ENCODE measurements around the gene ASAP2. TPM values are rescaled to one million over a fixed set of nuclear protein-coding genes. Genes with fewer than 3 reads are reported as not detected.

Gene ASAP2
- total RNA-seq, 4 donors from 2014 or later: 22.0 to 54.6 (median 30.0) TPM

DNA sequence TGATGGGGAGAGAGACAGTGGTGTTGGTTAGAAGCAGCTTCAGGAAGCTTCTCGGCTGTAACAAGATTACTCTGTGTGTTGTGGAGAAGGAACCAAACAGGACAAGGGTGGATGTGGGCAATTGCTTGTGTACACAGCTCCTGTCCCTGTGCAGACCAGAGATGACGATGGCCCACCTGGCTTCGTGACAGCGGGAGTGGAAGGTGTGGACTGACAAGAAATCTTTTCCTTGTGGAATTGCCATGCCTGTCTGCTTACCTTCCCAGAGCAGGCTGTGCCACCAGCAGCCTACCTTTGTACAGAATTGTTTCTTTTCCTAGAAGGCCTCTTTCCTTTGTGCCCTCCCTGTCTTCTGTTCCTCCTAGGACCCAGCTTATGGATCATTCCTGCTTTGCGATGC lies 122.9 kb downstream of the ASAP2 start:
- H3K9me3 ChIP-seq: no peaks in the 10 kb centered on the region
- H3K4me1 ChIP-seq: no peaks in the 10 kb centered on the region
- H3K27ac ChIP-seq: no peak overlapping the region
- H3K4me3 ChIP-seq: no peak overlapping the region
- DNase-seq (ENCODE audit: low spot score in 2 of 2): no peak
- WGBS: 93% methylated on average over 5 of the region's 5 CpGs
- no peak for TF ChIP-seq EP300 (IDR thresholded peaks at IDR 0.05)
- no peak for TF ChIP-seq POLR2A (IDR thresholded peaks at IDR 0.05)
- TF ChIP-seq, protein P1, sequence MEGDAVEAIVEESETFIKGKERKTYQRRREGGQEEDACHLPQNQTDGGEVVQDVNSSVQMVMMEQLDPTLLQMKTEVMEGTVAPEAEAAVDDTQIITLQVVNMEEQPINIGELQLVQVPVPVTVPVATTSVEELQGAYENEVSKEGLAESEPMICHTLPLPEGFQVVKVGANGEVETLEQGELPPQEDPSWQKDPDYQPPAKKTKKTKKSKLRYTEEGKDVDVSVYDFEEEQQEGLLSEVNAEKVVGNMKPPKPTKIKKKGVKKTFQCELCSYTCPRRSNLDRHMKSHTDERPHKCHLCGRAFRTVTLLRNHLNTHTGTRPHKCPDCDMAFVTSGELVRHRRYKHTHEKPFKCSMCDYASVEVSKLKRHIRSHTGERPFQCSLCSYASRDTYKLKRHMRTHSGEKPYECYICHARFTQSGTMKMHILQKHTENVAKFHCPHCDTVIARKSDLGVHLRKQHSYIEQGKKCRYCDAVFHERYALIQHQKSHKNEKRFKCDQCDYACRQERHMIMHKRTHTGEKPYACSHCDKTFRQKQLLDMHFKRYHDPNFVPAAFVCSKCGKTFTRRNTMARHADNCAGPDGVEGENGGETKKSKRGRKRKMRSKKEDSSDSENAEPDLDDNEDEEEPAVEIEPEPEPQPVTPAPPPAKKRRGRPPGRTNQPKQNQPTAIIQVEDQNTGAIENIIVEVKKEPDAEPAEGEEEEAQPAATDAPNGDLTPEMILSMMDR (IDR thresholded peaks at IDR 0.05): no peak
- no peak for TF ChIP-seq POLR2AphosphoS5 (IDR thresholded peaks at IDR 0.05)
- no peaks in the 10 kb centered on the region for H3K27me3 ChIP-seq
- H3K36me3 ChIP-seq: peaks cover 7% of the 10 kb centered on the region

DNA sequence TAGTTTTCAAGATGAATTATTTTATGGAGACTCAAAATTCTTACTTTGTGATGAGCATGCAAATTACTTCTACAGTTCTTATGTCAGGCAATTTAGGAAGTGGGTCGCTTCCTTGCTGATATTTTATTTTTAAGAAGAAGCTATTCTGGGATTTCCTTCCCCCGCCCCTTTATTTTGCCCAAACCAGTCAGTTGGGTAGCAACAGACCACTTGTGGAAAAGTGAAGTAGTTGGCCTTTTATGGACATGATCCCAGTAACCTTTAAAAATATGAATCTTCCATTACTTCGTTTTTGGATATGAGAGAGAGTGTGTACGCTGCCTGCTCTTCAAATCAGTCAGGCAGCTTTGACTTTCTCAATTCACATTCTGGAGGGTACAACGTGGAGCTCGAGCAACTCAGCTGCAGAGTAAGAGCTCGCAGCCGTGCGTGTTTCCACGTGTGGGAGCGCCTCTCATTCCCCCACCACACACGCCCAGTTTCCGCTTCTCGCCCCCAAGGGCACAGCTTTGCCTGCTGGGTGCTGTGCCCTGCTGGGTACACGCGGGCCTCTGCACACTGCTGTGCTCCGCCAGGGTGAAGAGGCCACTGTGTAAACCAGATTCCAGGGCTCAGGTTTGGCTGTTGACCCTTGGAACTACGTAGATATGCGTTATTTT lies 124.1 kb downstream of the ASAP2 start:
- Histone ChIP-seq H3K9me3 (no peaks in the 10 kb centered on the region), H3K4me3 (no peak overlapping the region), H3K27ac (no peak overlapping the region), H3K27me3 (no peaks in the 10 kb centered on the region), H3K36me3 (peaks cover 8% of the 10 kb centered on the region), H3K4me1 (no peaks in the 10 kb centered on the region)
- no peak for DNase-seq (ENCODE audit: low spot score in 2 of 2)
- 73% methylated on average over 19 of the region's 19 CpGs for WGBS
- TF ChIP-seq, protein P1 (IDR thresholded peaks at IDR 0.05): no peak

DNA sequence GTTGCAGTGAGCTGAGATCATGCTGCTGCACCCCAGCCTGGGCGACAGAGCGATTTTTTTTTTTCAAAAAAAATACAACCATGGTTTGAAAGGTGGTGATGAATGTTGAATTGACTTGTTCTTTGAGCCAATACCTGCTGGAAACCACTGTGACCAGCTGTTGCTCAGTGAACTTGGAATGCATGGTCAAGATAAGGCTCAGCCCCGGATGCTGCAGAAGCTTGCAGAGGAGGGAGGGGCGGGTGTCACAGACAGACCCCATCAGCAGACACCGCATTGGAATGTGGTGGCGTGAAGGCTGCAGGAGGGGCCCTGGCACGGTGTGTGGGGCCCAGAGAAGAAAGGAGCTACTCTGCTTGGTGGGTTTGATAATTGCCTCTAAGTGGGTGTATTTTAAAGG lies 125.1 kb downstream of the ASAP2 start:
- peaks cover 2% of the 10 kb centered on the region for H3K4me1 ChIP-seq
- no peaks in the 10 kb centered on the region for H3K9me3 ChIP-seq
- no peaks in the 10 kb centered on the region for H3K27me3 ChIP-seq
- peaks cover 8% of the 10 kb centered on the region for H3K36me3 ChIP-seq
- H3K4me3 ChIP-seq: no peak overlapping the region
- TF ChIP-seq POLR2A (IDR thresholded peaks at IDR 0.05) (no peak), EP300 (IDR thresholded peaks at IDR 0.05) (no peak), POLR2AphosphoS5 (IDR thresholded peaks at IDR 0.05) (no peak)
- TF ChIP-seq, protein P1 (IDR thresholded peaks at IDR 0.05): no peak
- no peak for DNase-seq (ENCODE audit: low spot score in 2 of 2)
- H3K27ac ChIP-seq: no peak overlapping the region
- 79% methylated on average over 7 of the region's 7 CpGs for WGBS

DNA sequence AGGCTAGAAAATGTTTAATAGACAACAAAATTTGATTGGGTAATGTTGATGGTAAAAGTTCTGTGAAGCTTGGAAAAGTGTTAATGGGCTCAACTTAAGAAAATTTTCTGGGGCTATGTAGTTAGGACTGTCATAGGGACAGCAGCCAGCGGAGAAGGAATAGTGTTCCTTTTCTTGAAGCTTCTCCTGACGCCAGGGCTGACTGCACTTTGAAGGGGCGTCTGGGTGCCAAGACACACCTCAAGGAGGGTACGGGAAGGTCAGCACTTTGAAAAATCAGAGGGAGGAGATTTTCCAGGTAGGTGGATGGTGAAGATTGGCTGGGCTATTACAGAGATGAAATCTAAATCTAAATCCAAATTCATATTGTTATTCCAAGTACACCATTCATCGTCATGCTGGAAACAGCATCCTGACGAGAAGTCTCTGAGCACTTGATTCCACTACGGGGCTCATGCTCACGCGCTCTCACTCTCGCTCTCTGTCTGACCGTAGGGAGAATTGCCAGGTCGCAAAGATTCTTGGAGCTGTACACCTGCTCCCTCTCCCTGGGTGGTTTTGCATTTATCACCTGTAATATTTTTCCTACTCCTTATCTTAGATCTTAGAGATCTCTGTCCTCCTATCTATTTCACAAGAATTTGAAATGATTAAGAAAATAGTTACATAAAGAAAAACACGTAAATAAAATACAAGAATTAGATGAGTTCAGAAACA lies 125.7 kb downstream of the ASAP2 start:
- H3K27ac ChIP-seq: no peak overlapping the region
- no peaks in the 10 kb centered on the region for H3K27me3 ChIP-seq
- H3K4me1 ChIP-seq: peaks cover 8% of the 10 kb centered on the region
- H3K36me3 ChIP-seq: peaks cover 8% of the 10 kb centered on the region
- H3K9me3 ChIP-seq: no peaks in the 10 kb centered on the region
- H3K4me3 ChIP-seq: no peak overlapping the region
- TF ChIP-seq POLR2A (IDR thresholded peaks at IDR 0.05) (no peak), POLR2AphosphoS5 (IDR thresholded peaks at IDR 0.05) (no peak), EP300 (IDR thresholded peaks at IDR 0.05) (no peak)
- TF ChIP-seq, protein P1 (IDR thresholded peaks at IDR 0.05): no peak
- no peak for DNase-seq (ENCODE audit: low spot score in 2 of 2)
- 94% methylated on average over 13 of the region's 13 CpGs for WGBS

DNA sequence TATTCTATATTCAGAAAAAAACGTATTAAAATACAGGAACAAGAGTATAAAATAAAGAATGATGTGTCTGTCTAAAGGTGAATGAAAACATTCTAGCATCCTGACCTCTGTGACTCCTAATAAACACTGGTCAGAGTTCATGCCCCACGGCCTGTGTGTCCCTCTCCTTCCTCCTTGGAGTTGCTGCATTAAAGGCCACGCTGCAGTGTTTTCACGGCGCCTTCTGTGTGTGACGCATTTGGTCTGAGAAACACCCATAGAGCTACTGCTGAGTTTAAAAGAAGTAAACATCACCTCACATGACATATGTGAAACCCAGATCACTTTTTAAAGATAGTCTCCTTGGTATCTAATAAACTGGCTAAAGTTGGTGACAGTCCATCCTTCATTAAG lies 126.2 kb downstream of the ASAP2 start:
- Histone ChIP-seq H3K9me3 (no peaks in the 10 kb centered on the region), H3K4me1 (peaks cover 11% of the 10 kb centered on the region), H3K27me3 (no peaks in the 10 kb centered on the region), H3K27ac (no peak overlapping the region), H3K4me3 (no peak overlapping the region), H3K36me3 (peaks cover 8% of the 10 kb centered on the region)
- TF ChIP-seq, protein P1 (IDR thresholded peaks at IDR 0.05): no peak
- TF ChIP-seq POLR2A (IDR thresholded peaks at IDR 0.05) (no peak), POLR2AphosphoS5 (IDR thresholded peaks at IDR 0.05) (no peak), EP300 (IDR thresholded peaks at IDR 0.05) (no peak)
- WGBS: 83% methylated on average over 6 of the region's 6 CpGs
- DNase-seq (ENCODE audit: low spot score in 2 of 2): no peak

Data from suprapubic skin (tissue), 4 donors.